BJ (cell line): ENCODE data around the gene SPSB2. TPM values are rescaled to one million over a fixed set of nuclear protein-coding genes. Genes with fewer than 3 reads are reported as not detected.

ENCODE experiments used
- CTCF ChIA-PET: fragments of 350-600 bp; formaldehyde crosslinking; extraction: SDS; loops from one replicate; lab custom pipeline; 2021; ENCODE audit warnings: antibody characterized with exemption, inconsistent platforms; lab: Yijun Ruan, JAX
- POLR2A ChIA-PET: fragments of 300-600 bp; sonication (Branson Sonifier 250); formaldehyde crosslinking; extraction: SDS; loops from one replicate; lab custom pipeline; 2021; ENCODE audit warnings: antibody characterized with exemption; lab: Charles Lee
- DNase-seq: peaks from one replicate; pipeline ENCODE4 v3.0.0-alpha.2; 2011; ENCODE audit warnings: low read depth
- H3K27me3 ChIP-seq: 2 replicates; pipeline ENCODE4 v1.6.0; 2011; ENCODE audit warnings: low read length; ENCODE audit not compliant: control insufficient read depth, insufficient read depth
- H3K36me3 ChIP-seq: 2 replicates; pipeline ENCODE4 v1.5.1; 2011; ENCODE audit warnings: low read length; ENCODE audit not compliant: control insufficient read depth, insufficient read depth
- H3K4me3 ChIP-seq: 2 replicates; pipeline ENCODE4 v1.5.1; 2011; ENCODE audit warnings: low read depth, mild to moderate bottlenecking, control low read depth, low read length
- polyA minus RNA-seq: library from RNA; depleted of rRNA, polyadenylated mRNA; stranded (reverse); fragments of >200 nt; gene quantifications from 2 replicates; pipeline ENCODE4 v1.2.3, GENCODE V29; 2011; rRNA and poly(A)+ RNA removed
- polyA plus RNA-seq: library from polyadenylated mRNA; depleted of rRNA; stranded (reverse); fragments of >200 nt; gene quantifications from 2 replicates; pipeline ENCODE4 v1.2.3, GENCODE V29; 2011; rRNA removed
- TF ChIP-seq, protein P1 (sequence below): IDR thresholded peaks from 2 replicates; pipeline ENCODE4 v1.5.1; 2011; ENCODE audit warnings: low read depth, mild to moderate bottlenecking, control low read depth, inconsistent platforms, low read length, moderate library complexity; ENCODE audit not compliant: insufficient read depth

The SPSB2 gene
- polyA plus RNA-seq (5.0 and 7.3 TPM in 2 replicates), polyA minus RNA-seq (2.6 and 3.0 TPM in 2 replicates)

DNA sequence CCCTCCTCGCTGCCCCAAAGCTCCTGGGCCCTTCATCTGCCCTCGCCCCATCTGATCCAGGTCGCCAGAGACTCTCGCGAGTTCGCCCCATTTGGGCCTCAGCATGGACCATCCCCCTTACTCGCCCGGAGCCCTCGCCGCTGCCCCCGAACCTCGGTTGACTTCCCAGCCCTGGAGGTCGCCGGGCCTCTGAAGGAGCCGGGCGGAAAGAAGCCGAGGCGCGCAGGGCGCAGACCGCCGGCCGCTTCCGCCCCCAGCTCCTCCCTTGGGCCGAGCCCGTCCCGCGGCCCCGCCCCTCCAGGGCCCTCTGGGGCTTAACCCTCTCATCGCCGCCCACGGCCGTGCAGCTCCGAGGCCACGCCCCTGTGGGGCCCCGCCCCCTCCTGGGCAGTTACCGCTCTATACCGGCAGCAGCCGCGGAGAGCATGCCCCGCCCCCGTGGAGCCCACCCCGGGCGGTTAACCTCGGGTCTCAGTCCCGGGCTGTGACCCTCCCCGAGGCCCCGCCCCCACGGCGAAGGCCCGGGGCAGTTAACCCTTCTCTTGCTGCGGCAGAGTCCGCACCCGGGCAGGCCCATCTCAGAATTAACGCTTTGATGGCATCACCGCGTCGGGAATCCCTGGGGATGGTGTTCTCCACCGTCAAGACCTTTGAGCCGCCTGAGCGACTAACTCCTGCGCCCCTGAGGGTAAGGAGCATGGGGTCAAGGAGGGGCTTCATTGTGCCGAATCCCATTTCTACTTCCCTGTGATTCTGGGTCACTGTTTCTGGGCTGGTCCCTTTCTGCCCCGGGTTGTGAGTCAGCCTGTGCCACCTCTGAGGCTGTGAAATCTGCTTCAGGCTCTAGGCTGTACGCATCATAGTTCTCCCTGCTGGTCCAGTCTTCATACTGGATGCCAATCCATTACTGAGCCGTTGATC lies at the start of gene SPSB2:
TSS of gene SPSB2 (minus strand) at position 210 of the 921 bp plus-strand sequence. CDS start 402 bp downstream, outside the sequence.
- Histone ChIP-seq H3K4me3 (peak within 1 kb of the TSS; percentile 65), H3K27me3 (no peaks in the 10 kb centered on the region), H3K36me3 (peaks cover 26% of the 10 kb centered on the region)
- CTCF ChIA-PET, result interaction anchor here (0.6 to 9.7 kb wide), 37 partner anchors 10 to 645 kb away, joined by 3 to 112 read pairs (median 4); partner anchors contain the start of genes C12orf57, CDCA3, ENO2 and GNB3
- DNase-seq, result no peak
- POLR2A ChIA-PET, result interaction anchor here (0.7 to 3.7 kb wide), 5 partner anchors 18 to 65 kb away, joined by 4 to 19 read pairs (median 7); partner anchors contain the start of genes CDCA3 and USP5
- TF ChIP-seq, protein P1, sequence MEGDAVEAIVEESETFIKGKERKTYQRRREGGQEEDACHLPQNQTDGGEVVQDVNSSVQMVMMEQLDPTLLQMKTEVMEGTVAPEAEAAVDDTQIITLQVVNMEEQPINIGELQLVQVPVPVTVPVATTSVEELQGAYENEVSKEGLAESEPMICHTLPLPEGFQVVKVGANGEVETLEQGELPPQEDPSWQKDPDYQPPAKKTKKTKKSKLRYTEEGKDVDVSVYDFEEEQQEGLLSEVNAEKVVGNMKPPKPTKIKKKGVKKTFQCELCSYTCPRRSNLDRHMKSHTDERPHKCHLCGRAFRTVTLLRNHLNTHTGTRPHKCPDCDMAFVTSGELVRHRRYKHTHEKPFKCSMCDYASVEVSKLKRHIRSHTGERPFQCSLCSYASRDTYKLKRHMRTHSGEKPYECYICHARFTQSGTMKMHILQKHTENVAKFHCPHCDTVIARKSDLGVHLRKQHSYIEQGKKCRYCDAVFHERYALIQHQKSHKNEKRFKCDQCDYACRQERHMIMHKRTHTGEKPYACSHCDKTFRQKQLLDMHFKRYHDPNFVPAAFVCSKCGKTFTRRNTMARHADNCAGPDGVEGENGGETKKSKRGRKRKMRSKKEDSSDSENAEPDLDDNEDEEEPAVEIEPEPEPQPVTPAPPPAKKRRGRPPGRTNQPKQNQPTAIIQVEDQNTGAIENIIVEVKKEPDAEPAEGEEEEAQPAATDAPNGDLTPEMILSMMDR, result no peak

DNA sequence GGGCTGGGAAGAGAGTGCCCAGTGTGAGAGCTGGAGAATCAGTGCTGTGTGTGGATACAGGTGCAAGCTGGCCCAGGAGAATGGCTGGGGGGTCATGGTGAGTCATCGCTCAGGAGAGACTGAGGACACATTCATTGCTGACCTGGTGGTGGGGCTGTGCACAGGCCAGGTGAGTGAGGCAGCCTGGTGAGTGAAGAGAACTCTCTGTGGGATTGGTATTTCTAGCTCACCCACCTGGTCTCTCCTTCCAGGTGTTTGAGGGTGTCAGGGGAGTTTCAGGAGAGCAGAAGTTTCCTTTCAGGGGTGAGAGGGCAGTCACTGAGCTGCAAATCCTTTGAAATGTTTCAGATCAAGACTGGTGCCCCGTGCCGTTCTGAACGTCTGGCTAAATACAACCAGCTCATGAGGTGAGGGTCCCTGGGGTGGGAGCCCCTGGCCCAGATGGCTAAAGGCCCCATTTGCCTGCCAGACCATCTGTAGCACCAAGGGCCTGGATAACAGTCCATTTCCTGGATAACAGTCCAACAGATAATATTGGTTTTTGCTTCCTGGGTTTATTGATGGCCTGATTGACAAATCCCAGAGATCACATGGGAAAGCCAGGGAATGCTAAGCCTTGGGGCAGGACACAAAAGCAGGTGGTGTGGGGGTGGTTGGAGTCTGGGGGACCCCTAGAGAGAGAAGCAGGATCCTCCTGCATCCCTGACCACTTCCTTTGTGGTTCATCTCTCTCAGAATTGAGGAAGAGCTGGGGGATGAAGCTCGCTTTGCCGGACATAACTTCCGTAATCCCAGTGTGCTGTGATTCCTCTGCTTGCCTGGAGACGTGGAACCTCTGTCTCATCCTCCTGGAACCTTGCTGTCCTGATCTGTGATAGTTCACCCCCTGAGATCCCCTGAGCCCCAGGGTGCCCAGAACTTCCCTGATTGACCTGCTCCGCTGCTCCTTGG lies 49.2 kb upstream of the SPSB2 start:
- ChIA-PET POLR2A (interaction anchor here (0.5 kb wide), 1 partner anchor 20 kb away, joined by 3 read pairs; no protein-coding TSS in a partner anchor), CTCF (interaction anchor here (0.6 to 6.6 kb wide), 5 partner anchors 16 to 420 kb away, joined by 3 to 129 read pairs (median 4); no protein-coding TSS in a partner anchor)
- Histone ChIP-seq H3K36me3 (peaks cover 17% of the 10 kb centered on the region), H3K27me3 (no peaks in the 10 kb centered on the region), H3K4me3 (no peak overlapping the region)
- TF ChIP-seq, protein P1, result no peak
- no peak for DNase-seq

DNA sequence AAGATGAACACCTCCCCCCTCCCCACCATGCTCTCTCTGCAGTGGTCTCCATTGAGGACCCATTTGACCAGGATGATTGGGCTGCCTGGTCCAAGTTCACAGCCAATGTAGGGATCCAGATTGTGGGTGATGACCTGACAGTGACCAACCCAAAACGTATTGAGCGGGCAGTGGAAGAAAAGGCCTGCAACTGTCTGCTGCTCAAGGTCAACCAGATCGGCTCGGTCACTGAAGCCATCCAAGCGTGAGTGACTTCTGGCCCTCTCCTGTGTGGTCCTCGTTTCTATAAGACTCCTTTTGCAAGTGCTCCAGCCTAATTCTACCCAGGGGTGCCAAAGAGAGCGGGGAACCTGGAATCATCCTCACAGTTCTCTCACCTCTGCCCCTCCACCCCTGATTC lies 48.4 kb upstream of the SPSB2 start:
- Histone ChIP-seq H3K36me3 (peaks cover 19% of the 10 kb centered on the region), H3K4me3 (no peak overlapping the region), H3K27me3 (no peaks in the 10 kb centered on the region)
- DNase-seq, result no peak
- CTCF ChIA-PET, result interaction anchor here (1.1 to 6.6 kb wide), 6 partner anchors 14 to 188 kb away, joined by 3 to 129 read pairs (median 4); no protein-coding TSS in a partner anchor
- TF ChIP-seq, protein P1, result no peak
- POLR2A ChIA-PET, result interaction anchor here (0.5 kb wide), 1 partner anchor 19 kb away, joined by 3 read pairs; no protein-coding TSS in a partner anchor

- no peak for DNase-seq
- H3K27me3 ChIP-seq, result no peaks in the 10 kb centered on the region
- ChIA-PET POLR2A (no interaction called here), CTCF (interaction anchor here (0.8 to 2.0 kb wide), 3 partner anchors 18 to 45 kb away, joined by 4 to 8 read pairs (median 4); no protein-coding TSS in a partner anchor)
- H3K36me3 ChIP-seq, result peaks cover 24% of the 10 kb centered on the region
- TF ChIP-seq, protein P1, result no peak
- no peak overlapping the region for H3K4me3 ChIP-seq
These were observed 46.5 kb upstream of the SPSB2 start for GRCh38 chr12:6919588-6919987.
